Right lobe of liver (tissue), 4 donors: ENCODE results near the gene SLC38A2.

Experiments
- CTCF ChIP-seq, 4 donors: fragments of 200-600 bp in 3 of 4; fragments of 450-650 bp in 1 of 4; IDR thresholded peaks; one replicate each; pipeline versions ENCODE4 v1.5.1 to v1.8.0; 2016 to 2022; ENCODE audit warnings: antibody characterized with exemption in 4 of 4, mild to moderate bottlenecking in 2 of 4
- POLR2A ChIP-seq: fragments of 450-650 bp; IDR thresholded peaks from one replicate; pipeline ENCODE4 v1.6.1; 2017; ENCODE audit warnings: antibody characterized with exemption, mild to moderate bottlenecking
- donor health status: DM: no; HTN: no; CAD: no.
- donor health status: DM: no; HTN: no; CAD: no.
- donor health status: DM: no; HTN: yes; CAD: no.

- TF ChIP-seq CTCF (IDR thresholded peaks at IDR 0.05) (no peak), POLR2A (no peak)
These were observed 19.1 kb upstream of the SLC38A2 start for GRCh38 chr12:46391630-46392029.
